ENCODE results near the gene FGFR3.

- TF ChIP-seq EZH2phosphoT487 (IDR thresholded peaks at IDR 0.05; ENCODE audit: insufficient read depth, low read depth) (no peak), EZH2 (IDR thresholded peaks at IDR 0.05; ENCODE audit: insufficient read depth, poor library complexity, severe bottlenecking) (no peak)
These were observed 4.7 kb upstream of the FGFR3 start for GRCh38 chr4:1788254-1788973.
